ENCODE measurements around the gene SPG21. TPM values are rescaled to one million over a fixed set of nuclear protein-coding genes. Genes with fewer than 3 reads are reported as not detected.

Gene SPG21
- total and polyA plus RNA-seq, 2 of the 8 experiments (the other 6 are each of a cell fraction or from before 2014, with no cell fraction given), result 67.3 to 72.7 TPM

- TF ChIP-seq SP4 (IDR thresholded peaks at IDR 0.05; ENCODE audit: low read length) (no peak), TAF1 (IDR thresholded peaks at IDR 0.05; ENCODE audit: low read depth, low read length) (no peak), ATF3 (IDR thresholded peaks at IDR 0.05; ENCODE audit: insufficient read depth, low read depth, low read length) (no peak), EZH2 (IDR thresholded peaks at IDR 0.05; ENCODE audit: low read depth, low read length, severe bottlenecking) (no peak), BACH1 (IDR thresholded peaks at IDR 0.05; ENCODE audit: low read length) (no peak), JUN (IDR thresholded peaks at IDR 0.05; ENCODE audit: low read depth, low read length) (no peak), ASH2L (IDR thresholded peaks at IDR 0.05; ENCODE audit: low read length) (no peak), TEAD4 (IDR thresholded peaks at IDR 0.05; ENCODE audit: low read depth, low read length) (no peak), CBX8 (IDR thresholded peaks at IDR 0.05; ENCODE audit: borderline replicate concordance, low read depth, low read length) (no peak), MAFK (IDR thresholded peaks at IDR 0.05; ENCODE audit: low read depth, low read length) (no peak)
Measured at GRCh38 chr15:64944961-64945360, 44.8 kb downstream of the SPG21 start (continued).

Data from H1 (cell line).